PC-9 (cell line): ENCODE data around the gene STUB1. TPM values are rescaled to one million over a fixed set of nuclear protein-coding genes. Genes with fewer than 3 reads are reported as not detected.

ENCODE experiments used
- BruUV-seq: library from RNA; stranded (reverse); fragments of 400-500 nt; replicated peaks from 2 replicates; lab custom pipeline; 2021; lab: Mats Ljungman, UMichigan
- CTCF ChIA-PET: fragments of 300-600 bp; sonication (Branson Sonifier 250); formaldehyde crosslinking; loops from one replicate; lab custom pipeline; 2022; ENCODE audit warnings: antibody characterized with exemption; lab: Charles Lee
- POLR2A ChIA-PET: fragments of 300-600 bp; sonication (Branson Sonifier 250); formaldehyde crosslinking; loops from one replicate; lab custom pipeline; 2022; ENCODE audit warnings: antibody characterized with exemption; ENCODE audit not compliant: unreplicated experiment; lab: Charles Lee
- DNase-seq, 2 experiments: peaks; one replicate each; pipeline versions ENCODE4 v3.0.0 to v3.0.0-alpha.2; 2015 to 2022; ENCODE audit warnings: mixed read lengths in 1 of 2
- H2AFZ ChIP-seq: fragments of 200-600 bp; sonication (generic); 2 replicates; pipeline ENCODE4 v1.8.1; 2017; ENCODE audit warnings: antibody characterized with exemption
- H3F3A ChIP-seq: fragments of 200-600 bp; sonication (generic); 2 replicates; pipeline ENCODE4 v1.8.1; 2017; ENCODE audit warnings: antibody characterized with exemption, mild to moderate bottlenecking, low read depth; ENCODE audit not compliant: insufficient read depth
- H3K27ac ChIP-seq: fragments of 200-600 bp; sonication (generic); 2 replicates; pipeline ENCODE4 v1.6.1; 2016; ENCODE audit warnings: mixed run types
- H3K27me3 ChIP-seq: fragments of 200-600 bp; sonication (generic); 2 replicates; pipeline ENCODE4 v1.6.1; 2016; ENCODE audit warnings: low read depth, mixed run types; ENCODE audit not compliant: insufficient read depth
- H3K36me3 ChIP-seq: fragments of 200-600 bp; sonication (generic); 2 replicates; pipeline ENCODE4 v1.6.1; 2016; ENCODE audit warnings: low read depth, mixed run types
- H3K4me1 ChIP-seq: fragments of 200-600 bp; sonication (generic); replicated peaks from 2 replicates; pipeline ENCODE4 v1.6.1; 2016; ENCODE audit warnings: mixed run types; ENCODE audit not compliant: insufficient read depth
- H3K4me2 ChIP-seq: fragments of 200-600 bp; sonication (generic); 2 replicates; pipeline ENCODE4 v1.6.1; 2017; ENCODE audit warnings: mixed run types
- H3K4me3 ChIP-seq: fragments of 200-600 bp; sonication (generic); 2 replicates; pipeline ENCODE4 v1.6.1; 2016; ENCODE audit warnings: mixed run types
- H3K79me2 ChIP-seq: fragments of 200-600 bp; sonication (generic); 2 replicates; pipeline ENCODE4 v1.6.1; 2017; ENCODE audit warnings: low read depth, mixed run types
- H3K9me2 ChIP-seq: fragments of 200-600 bp; sonication (generic); 2 replicates; pipeline ENCODE4 v1.8.1; 2017; ENCODE audit warnings: mild to moderate bottlenecking; ENCODE audit not compliant: insufficient read depth
- H3K9me3 ChIP-seq: fragments of 200-600 bp; sonication (generic); 2 replicates; pipeline ENCODE4 v1.8.1; 2016; ENCODE audit warnings: low read depth; ENCODE audit not compliant: insufficient read depth
- H4K20me1 ChIP-seq: fragments of 200-600 bp; sonication (generic); 2 replicates; pipeline ENCODE4 v1.8.1; 2017; ENCODE audit not compliant: insufficient read depth
- CTCF ChIP-seq: fragments of 200-600 bp; sonication (generic); conservative IDR thresholded peaks from 2 replicates; pipeline ENCODE4 v1.6.1; 2017; ENCODE audit warnings: mixed run types, antibody characterized with exemption, mild to moderate bottlenecking, moderate library complexity
- EZH2 ChIP-seq: fragments of 200-600 bp; sonication (generic); IDR thresholded peaks from 2 replicates; pipeline ENCODE4 v1.8.0; 2017; ENCODE audit warnings: antibody characterized with exemption, low read depth
- intact Hi-C: fragments of 100-400 bp; cut with micrococcal nuclease; formaldehyde crosslinking; loops from one replicate; pipeline ENCODE4 v1.10.0; 2022; ENCODE audit not compliant: unreplicated experiment
- total RNA-seq: library from RNA; stranded (reverse); gene quantifications from 2 replicates; pipeline ENCODE4 v1.2.3, GENCODE V29; 2021

Gene STUB1
- total RNA-seq, 1 experiment from 2014 or later: 174 TPM

DNA sequence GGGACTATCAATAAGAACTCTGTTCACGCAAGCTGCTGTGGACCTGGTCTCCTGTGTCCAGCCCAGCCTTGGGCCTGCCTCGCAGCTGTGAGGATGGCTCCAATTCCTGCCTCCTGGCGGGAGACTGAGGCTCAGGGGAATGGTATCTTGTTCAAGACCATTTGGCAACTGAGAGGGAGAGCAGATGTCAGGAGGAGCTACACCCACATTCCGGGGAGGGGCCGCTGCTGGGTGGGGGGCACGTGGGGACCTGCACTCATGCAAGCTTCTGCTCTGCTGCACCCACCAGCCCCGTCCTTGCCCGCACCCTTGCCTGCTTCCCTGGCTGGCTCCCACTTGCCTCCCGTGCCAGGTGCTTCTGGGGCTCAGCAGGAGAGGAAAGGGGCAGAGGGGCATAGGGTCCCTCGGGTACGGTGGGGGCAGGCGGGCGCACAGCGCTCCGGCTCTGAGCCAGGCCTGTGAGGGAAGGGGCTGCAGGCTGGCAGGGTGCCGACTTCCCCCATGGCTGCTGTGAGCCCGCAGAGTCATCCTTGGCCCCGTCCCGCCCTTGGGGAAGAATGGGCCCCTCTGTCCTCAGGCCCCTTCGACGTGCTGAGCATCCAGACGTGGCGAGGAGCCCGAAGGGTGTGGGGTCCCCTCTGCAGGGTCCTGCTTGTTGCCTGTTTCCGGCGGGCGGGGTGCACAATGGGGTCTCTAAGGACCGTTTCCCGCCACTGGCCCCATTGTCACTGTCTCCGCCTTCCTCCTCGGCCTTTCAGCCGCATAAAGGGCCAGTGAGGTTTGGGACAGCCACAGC is 37.4 kb downstream of the STUB1 start:
- BruUV-seq: no TSS peak
- intact Hi-C loops: no loop called here
- no peak for DNase-seq
- no peaks in the 10 kb centered on the region for H3K27me3 ChIP-seq
- H3K4me3 ChIP-seq: no peak overlapping the region
- peaks cover 8% of the 10 kb centered on the region for H3K79me2 ChIP-seq
- no peak overlapping the region for H3K27ac ChIP-seq
- no peaks in the 10 kb centered on the region for H3K36me3 ChIP-seq
- peaks cover 12% of the 10 kb centered on the region; the same call in 1 of the 2 replicates for H4K20me1 ChIP-seq
- H3F3A ChIP-seq: peaks cover 48% of the 10 kb centered on the region; the same call in 1 of the 2 replicates
- peaks cover 45% of the 10 kb centered on the region for H3K4me1 ChIP-seq
- H3K9me2 ChIP-seq: no peaks in the 10 kb centered on the region
- no peak overlapping the region for H2AFZ ChIP-seq
- no peak overlapping the region for H3K4me2 ChIP-seq
- CTCF ChIA-PET: interaction anchor here (0.7 kb wide), 1 partner anchor 625 kb away, joined by 4 read pairs; no protein-coding TSS in a partner anchor
- POLR2A ChIA-PET: no interaction called here
- no peak for TF ChIP-seq CTCF
- TF ChIP-seq EZH2: no peak
- H3K9me3 ChIP-seq: no peaks in the 10 kb centered on the region

DNA sequence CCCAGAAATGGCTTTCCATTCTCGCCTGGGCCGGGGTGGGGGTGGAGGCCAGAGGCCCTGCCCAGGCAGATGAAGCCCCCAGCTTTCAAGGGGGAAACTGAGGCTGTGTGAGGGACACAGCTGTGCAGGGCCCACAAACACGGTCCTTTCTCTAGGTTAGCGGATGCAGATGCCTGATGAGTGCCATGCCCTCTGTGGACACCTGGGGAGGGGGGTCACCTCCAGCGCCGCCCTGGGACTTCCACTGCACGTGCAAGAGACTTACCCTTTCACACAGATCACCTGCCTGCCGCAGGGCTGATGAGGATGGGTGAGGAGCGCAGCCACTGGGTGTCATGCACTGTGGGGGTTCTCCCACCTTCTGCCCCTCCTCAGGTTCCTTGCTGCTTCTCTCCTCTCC is 38.2 kb downstream of the STUB1 start:
- H3K4me2 ChIP-seq: 0 out of 2 replicates have a peak overlapping the region, but pooled peaks have one; percentile 94
- peaks cover 8% of the 10 kb centered on the region for H3K79me2 ChIP-seq
- no peak for DNase-seq
- no peak overlapping the region for H2AFZ ChIP-seq
- TF ChIP-seq CTCF: no peak
- no peak for TF ChIP-seq EZH2
- intact Hi-C loops: no loop called here
- peaks cover 45% of the 10 kb centered on the region for H3K4me1 ChIP-seq
- POLR2A ChIA-PET: no interaction called here
- H3K9me2 ChIP-seq: no peaks in the 10 kb centered on the region
- H3K9me3 ChIP-seq: no peaks in the 10 kb centered on the region
- no peak overlapping the region for H3K27ac ChIP-seq
- CTCF ChIA-PET: no interaction called here
- BruUV-seq: no TSS peak
- no peaks in the 10 kb centered on the region for H3K36me3 ChIP-seq
- H4K20me1 ChIP-seq: peaks cover 12% of the 10 kb centered on the region; the same call in 1 of the 2 replicates
- H3F3A ChIP-seq: peaks cover 42% of the 10 kb centered on the region; the same call in 1 of the 2 replicates
- no peak overlapping the region for H3K4me3 ChIP-seq
- H3K27me3 ChIP-seq: no peaks in the 10 kb centered on the region

DNA sequence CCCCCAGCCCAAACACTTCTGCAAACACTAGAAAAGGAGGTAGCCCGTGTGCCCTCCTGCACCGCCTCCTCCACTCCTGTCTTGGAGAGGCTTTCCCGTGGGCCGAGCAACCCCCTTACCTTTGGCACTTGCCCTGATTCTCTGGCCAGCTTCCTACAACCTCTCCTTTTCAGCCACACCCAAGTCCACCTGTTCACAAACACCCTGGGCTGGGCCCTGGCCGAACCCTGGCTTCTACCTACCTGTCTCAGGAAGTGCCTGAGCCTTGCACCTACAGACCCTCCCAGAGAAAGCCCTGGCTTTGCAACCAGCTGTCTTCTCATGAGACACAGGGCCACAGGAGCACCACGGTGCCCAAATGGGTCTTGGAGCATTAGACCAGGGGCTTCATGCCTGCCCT is 38.7 kb downstream of the STUB1 start:
- intact Hi-C loops: no loop called here
- Histone ChIP-seq H4K20me1 (peaks cover 12% of the 10 kb centered on the region; the same call in 1 of the 2 replicates), H3K27me3 (no peaks in the 10 kb centered on the region), H3K9me2 (no peaks in the 10 kb centered on the region), H2AFZ (no peak overlapping the region), H3K27ac (no peak overlapping the region), H3F3A (peaks cover 38% of the 10 kb centered on the region; the same call in 1 of the 2 replicates), H3K4me2 (peak overlapping the region; percentile 94; the same call in 1 of the 2 replicates), H3K79me2 (peaks cover 8% of the 10 kb centered on the region), H3K4me3 (no peak overlapping the region), H3K36me3 (no peaks in the 10 kb centered on the region), H3K9me3 (no peaks in the 10 kb centered on the region), H3K4me1 (peaks cover 43% of the 10 kb centered on the region)
- no TSS peak for BruUV-seq
- ChIA-PET POLR2A (no interaction called here), CTCF (interaction anchor here (1.1 kb wide), 1 partner anchor 97 kb away, joined by 3 read pairs; no protein-coding TSS in a partner anchor)
- no peak for DNase-seq
- TF ChIP-seq CTCF (no peak), EZH2 (no peak)
